Astrocyte (in vitro differentiated cells and primary cell): ENCODE results near the gene C9orf40. TPM values are rescaled to one million over a fixed set of nuclear protein-coding genes. Genes with fewer than 3 reads are reported as not detected.

ENCODE experiments used
- DNase-seq: peaks from one replicate; pipeline ENCODE4 v3.0.0-alpha.2; 2010; ENCODE audit warnings: low read depth
- FAIRE-seq: peaks from 2 replicates; lab custom pipeline; 2011; peaks lifted over from hg19 to GRCh38; lab: Jason Lieb, UNC
- H2AFZ ChIP-seq: 2 replicates; pipeline ENCODE4 v1.6.0; 2012; ENCODE audit warnings: low read depth, low read length, inconsistent platforms
- H3K27ac ChIP-seq: 2 replicates; pipeline ENCODE4 v1.5.1; 2011; ENCODE audit warnings: low read depth, low read length, inconsistent platforms
- H3K27me3 ChIP-seq: 2 replicates; pipeline ENCODE4 v1.6.0; 2011; ENCODE audit warnings: low read length, inconsistent platforms; ENCODE audit not compliant: insufficient read depth
- H3K36me3 ChIP-seq: 2 replicates; pipeline ENCODE4 v1.5.1; 2011; ENCODE audit warnings: low read length, inconsistent platforms; ENCODE audit not compliant: insufficient read depth
- H3K4me1 ChIP-seq: 2 replicates; pipeline ENCODE4 v1.5.1; 2011; ENCODE audit warnings: low read length, inconsistent platforms; ENCODE audit not compliant: insufficient read depth
- H3K4me2 ChIP-seq: 2 replicates; pipeline ENCODE4 v1.6.0; 2012; ENCODE audit warnings: low read length, inconsistent platforms
- H3K4me3 ChIP-seq: 2 replicates; pipeline ENCODE4 v1.5.1; 2011; ENCODE audit warnings: low read depth, mild to moderate bottlenecking, low read length, inconsistent platforms; ENCODE audit not compliant: insufficient read depth
- H3K79me2 ChIP-seq: 2 replicates; pipeline ENCODE4 v1.6.0; 2012; ENCODE audit warnings: mild to moderate bottlenecking, low read length, inconsistent platforms; ENCODE audit not compliant: insufficient read depth
- H3K9ac ChIP-seq: 2 replicates; pipeline ENCODE4 v1.6.0; 2012; ENCODE audit warnings: mild to moderate bottlenecking, low read length, inconsistent platforms
- H3K9me3 ChIP-seq: 2 replicates; pipeline ENCODE4 v1.5.1; 2012; ENCODE audit warnings: low read depth, mild to moderate bottlenecking, low read length, inconsistent platforms; ENCODE audit not compliant: insufficient read depth
- H4K20me1 ChIP-seq: 2 replicates; pipeline ENCODE4 v1.6.0; 2012; ENCODE audit warnings: low read length, inconsistent platforms; ENCODE audit not compliant: insufficient read depth
- H3K27ac Mint-ChIP-seq: one replicate; pipeline ENCODE4 v1.8.0; 2021; ENCODE audit warnings: mild to moderate bottlenecking, mixed read lengths; ENCODE audit not compliant: unreplicated experiment
- H3K27me3 Mint-ChIP-seq: one replicate; pipeline ENCODE4 v1.8.0; 2021; ENCODE audit warnings: low read depth, mixed read lengths; ENCODE audit not compliant: unreplicated experiment
- H3K36me3 Mint-ChIP-seq: one replicate; pipeline ENCODE4 v1.8.0; 2021; ENCODE audit warnings: low read depth, mixed read lengths; ENCODE audit not compliant: unreplicated experiment
- H3K4me1 Mint-ChIP-seq: one replicate; pipeline ENCODE4 v1.8.0; 2021; ENCODE audit warnings: low read depth, mixed read lengths; ENCODE audit not compliant: unreplicated experiment
- H3K4me3 Mint-ChIP-seq: one replicate; pipeline ENCODE4 v1.8.0; 2021; ENCODE audit warnings: mild to moderate bottlenecking, moderate library complexity, mixed read lengths; ENCODE audit not compliant: unreplicated experiment
- H3K9me3 Mint-ChIP-seq: one replicate; pipeline ENCODE4 v1.8.0; 2021; ENCODE audit warnings: mild to moderate bottlenecking, mixed read lengths; ENCODE audit not compliant: unreplicated experiment
- EZH2 ChIP-seq: IDR thresholded peaks from 2 replicates; pipeline ENCODE4 v1.6.1; 2012; ENCODE audit warnings: mild to moderate bottlenecking, low read length, inconsistent platforms; ENCODE audit not compliant: insufficient read depth
- total RNA-seq: library from RNA; stranded (reverse); gene quantifications from 2 replicates; pipeline ENCODE4 v1.2.1, GENCODE V29; 2021
- TF ChIP-seq, protein P1 (sequence below): IDR thresholded peaks from 2 replicates; pipeline ENCODE4 v1.5.1; 2011; ENCODE audit warnings: low read depth, mild to moderate bottlenecking, inconsistent platforms, low read length, moderate library complexity; ENCODE audit not compliant: insufficient read depth

Gene C9orf40
- total RNA-seq, 1 donor from 2014 or later = 5.4 TPM

DNA sequence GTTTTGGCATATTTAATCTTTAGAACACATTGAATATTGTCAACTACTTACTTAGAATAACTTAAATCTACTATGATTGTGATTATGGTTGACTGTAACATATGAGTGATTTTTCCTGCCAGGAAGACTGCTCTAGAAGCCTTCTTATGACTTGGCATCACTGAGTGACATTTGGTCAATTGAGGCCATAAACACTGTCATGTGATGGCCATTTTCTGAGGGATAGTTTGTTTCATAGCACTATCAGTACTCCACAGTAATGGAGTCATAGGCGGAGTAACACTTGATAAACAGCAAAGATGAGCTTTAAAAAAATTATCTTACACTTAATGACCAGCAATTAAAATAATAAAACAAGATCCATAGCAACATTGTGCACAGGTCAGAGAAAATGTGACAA is 31.0 kb downstream of the C9orf40 start:
- Histone ChIP-seq H3K79me2 (no peaks in the 10 kb centered on the region), H3K4me2 (no peak overlapping the region), H2AFZ (no peak overlapping the region), H3K36me3 (no peaks in the 10 kb centered on the region), H4K20me1 (no peaks in the 10 kb centered on the region), H3K9ac (no peak overlapping the region), H3K27ac (no peak overlapping the region), H3K27me3 (no peaks in the 10 kb centered on the region), H3K9me3 (no peaks in the 10 kb centered on the region), H3K4me1 (no peaks in the 10 kb centered on the region), H3K4me3 (no peak overlapping the region)
- H3K9me3 Mint-ChIP-seq = peaks cover 2% of the 10 kb centered on the region
- H3K27me3 Mint-ChIP-seq = no peaks in the 10 kb centered on the region
- FAIRE-seq (no peak), DNase-seq (no peak)
- no peaks in the 10 kb centered on the region for H3K4me1 Mint-ChIP-seq
- no peak overlapping the region for H3K27ac Mint-ChIP-seq
- no peak overlapping the region for H3K4me3 Mint-ChIP-seq
- TF ChIP-seq, protein P1, sequence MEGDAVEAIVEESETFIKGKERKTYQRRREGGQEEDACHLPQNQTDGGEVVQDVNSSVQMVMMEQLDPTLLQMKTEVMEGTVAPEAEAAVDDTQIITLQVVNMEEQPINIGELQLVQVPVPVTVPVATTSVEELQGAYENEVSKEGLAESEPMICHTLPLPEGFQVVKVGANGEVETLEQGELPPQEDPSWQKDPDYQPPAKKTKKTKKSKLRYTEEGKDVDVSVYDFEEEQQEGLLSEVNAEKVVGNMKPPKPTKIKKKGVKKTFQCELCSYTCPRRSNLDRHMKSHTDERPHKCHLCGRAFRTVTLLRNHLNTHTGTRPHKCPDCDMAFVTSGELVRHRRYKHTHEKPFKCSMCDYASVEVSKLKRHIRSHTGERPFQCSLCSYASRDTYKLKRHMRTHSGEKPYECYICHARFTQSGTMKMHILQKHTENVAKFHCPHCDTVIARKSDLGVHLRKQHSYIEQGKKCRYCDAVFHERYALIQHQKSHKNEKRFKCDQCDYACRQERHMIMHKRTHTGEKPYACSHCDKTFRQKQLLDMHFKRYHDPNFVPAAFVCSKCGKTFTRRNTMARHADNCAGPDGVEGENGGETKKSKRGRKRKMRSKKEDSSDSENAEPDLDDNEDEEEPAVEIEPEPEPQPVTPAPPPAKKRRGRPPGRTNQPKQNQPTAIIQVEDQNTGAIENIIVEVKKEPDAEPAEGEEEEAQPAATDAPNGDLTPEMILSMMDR = no peak
- TF ChIP-seq EZH2 = no peak
- no peaks in the 10 kb centered on the region for H3K36me3 Mint-ChIP-seq

DNA sequence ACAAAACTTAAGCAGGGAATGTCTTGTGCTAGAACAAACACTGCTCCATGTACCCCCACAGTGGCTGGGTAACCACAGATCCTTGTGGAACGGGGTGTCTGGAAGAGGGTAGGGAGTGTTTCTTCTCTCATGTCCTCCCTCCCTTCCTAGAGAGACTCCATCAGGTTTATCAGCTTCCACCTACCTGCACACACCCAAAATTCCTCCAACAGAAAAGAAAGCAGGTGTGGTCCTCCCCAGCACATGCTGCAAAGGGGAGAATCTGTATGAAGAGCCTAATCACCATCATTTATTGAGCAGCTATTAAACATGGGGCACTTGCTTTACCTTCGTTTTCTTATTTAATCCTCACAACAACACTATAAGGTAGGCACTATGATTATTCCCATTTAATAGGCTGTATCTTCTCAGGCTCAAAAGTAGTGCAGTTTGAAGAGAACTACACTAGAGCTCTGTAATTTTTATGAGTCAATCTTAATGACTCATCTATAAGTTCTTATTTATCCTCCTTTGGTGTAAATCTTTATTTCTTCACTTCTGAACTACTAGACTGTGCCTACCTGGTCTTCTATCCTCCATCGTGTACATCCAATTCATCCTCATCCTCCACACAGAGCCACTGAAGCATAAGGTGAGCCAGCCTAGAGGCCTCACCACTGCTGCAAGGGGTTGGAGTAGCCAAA is 31.6 kb downstream of the C9orf40 start:
- FAIRE-seq = no peak
- H3K4me1 Mint-ChIP-seq = no peaks in the 10 kb centered on the region

More for the DNA sequence above, 31.6 kb downstream of the C9orf40 start:
- H3K9me3 Mint-ChIP-seq = peaks cover 2% of the 10 kb centered on the region
- H3K79me2 ChIP-seq = no peaks in the 10 kb centered on the region
- no peak for DNase-seq
- TF ChIP-seq EZH2 = no peak
- TF ChIP-seq, protein P1 = no peak
- H3K27me3 Mint-ChIP-seq = no peaks in the 10 kb centered on the region
- H3K4me2 ChIP-seq = no peak overlapping the region
- H3K4me1 ChIP-seq = no peaks in the 10 kb centered on the region
- H3K27ac Mint-ChIP-seq = no peak overlapping the region
- no peak overlapping the region for H2AFZ ChIP-seq
- H3K9ac ChIP-seq = no peak overlapping the region
- no peak overlapping the region for H3K27ac ChIP-seq
- H4K20me1 ChIP-seq = no peaks in the 10 kb centered on the region
- no peaks in the 10 kb centered on the region for H3K27me3 ChIP-seq
- H3K36me3 ChIP-seq = no peaks in the 10 kb centered on the region
- H3K4me3 Mint-ChIP-seq = no peak overlapping the region
- no peaks in the 10 kb centered on the region for H3K9me3 ChIP-seq
- H3K36me3 Mint-ChIP-seq = no peaks in the 10 kb centered on the region
- H3K4me3 ChIP-seq = no peak overlapping the region
